ENCODE measurements around the gene ATG16L1. TPM values are rescaled to one million over a fixed set of nuclear protein-coding genes. Genes with fewer than 3 reads are reported as not detected.

The ATG16L1 gene
- total and polyA plus RNA-seq, 2 donors (not counting 3 experiments of a cell fraction or from before 2014, with no cell fraction given), result 18.1 to 29.8 TPM

- H3K9me1 ChIP-seq (replicated peaks; ENCODE audit: control insufficient read depth, extremely low read depth, insufficient read depth, low read length), result no peaks in the 10 kb centered on the region
- POLR2A ChIA-PET, result no interaction called here
- no peaks in the 10 kb centered on the region for H4K20me1 ChIP-seq (replicated peaks; ENCODE audit: control insufficient read depth, extremely low read depth, insufficient read depth, low read length)
- intact Hi-C loops (cut with micrococcal nuclease), result no loop called here
- TF ChIP-seq POLR2AphosphoS5 (IDR thresholded peaks at IDR 0.05; ENCODE audit: insufficient read depth, low read depth, low read length), result no peak
- no peak overlapping the region for H3K27ac ChIP-seq (ENCODE audit: insufficient read depth, low read depth, low read length)
- BruUV-seq (replicated peaks), result no TSS peak
- dilution Hi-C loops (cut with MboI; ENCODE audit: extremely low pct_ligation_motif_present, low sequenced_read_pairs), result no loop called here
- DNase-seq (ENCODE audit: low read depth, low spot score) (no peak), FAIRE-seq (no peak)
- H3K9me3 ChIP-seq (replicated peaks; ENCODE audit: control insufficient read depth, insufficient read depth, low read length), result no peaks in the 10 kb centered on the region
- H3K36me3 ChIP-seq (ENCODE audit: control insufficient read depth in 2 of 2, extremely low read depth in 1 of 2, insufficient read depth in 2 of 2, low read length in 2 of 2), result no peaks in the 10 kb centered on the region
- H3K4me2 ChIP-seq (ENCODE audit: insufficient read depth, low read length), result no peak overlapping the region
- H2AFZ ChIP-seq (ENCODE audit: low read depth, low read length), result no peak overlapping the region
- peaks cover 0 to 7% of the 10 kb centered on the region in 2 experiments for H3K27me3 ChIP-seq (ENCODE audit: control insufficient read depth in 2 of 2, insufficient read depth in 2 of 2, low read length in 2 of 2)
- H3K9ac ChIP-seq (replicated peaks; ENCODE audit: extremely low read depth, insufficient read depth, low read length), result no peak overlapping the region
- no peak overlapping the region for H3K4me3 ChIP-seq (replicated peaks in 1 of 3; ENCODE audit: insufficient read depth in 1 of 3, low read depth in 1 of 3, low read length in 3 of 3)
- CTCF ChIA-PET, result no interaction called here
- H3K79me2 ChIP-seq (ENCODE audit: control insufficient read depth, insufficient read depth, low read length), result no peaks in the 10 kb centered on the region
- no peaks in the 10 kb centered on the region for H3K4me1 ChIP-seq (ENCODE audit: control insufficient read depth, extremely low read depth, insufficient read depth, low read length)
Measured at GRCh38 chr2:233225230-233226068, 26.0 kb upstream of the ATG16L1 start.

GRCh38 chr2:233226511-233227031, 24.9 kb upstream of the ATG16L1 start:
- H3K79me2 ChIP-seq (ENCODE audit: control insufficient read depth, insufficient read depth, low read length), result no peaks in the 10 kb centered on the region
- DNase-seq (ENCODE audit: low read depth, low spot score), result no peak
- no peak overlapping the region for H3K4me2 ChIP-seq (ENCODE audit: insufficient read depth, low read length)
- TF ChIP-seq FOS (IDR thresholded peaks at IDR 0.05; ENCODE audit: borderline replicate concordance, insufficient read depth, low read length), result no peak
- no peak for TF ChIP-seq CTCF (IDR thresholded peaks at IDR 0.05; ENCODE audit: extremely low read depth in 1 of 2, insufficient read depth in 1 of 2, low read depth in 1 of 2, low read length in 2 of 2)
- TF ChIP-seq JUN (IDR thresholded peaks at IDR 0.05; ENCODE audit: borderline replicate concordance, insufficient read depth, insufficient read length, low read depth), result no peak
- no peak for TF ChIP-seq EZH2 (IDR thresholded peaks at IDR 0.05; ENCODE audit: borderline replicate concordance, low read depth, low read length, severe bottlenecking)
- no peak for TF ChIP-seq POLR2AphosphoS5 (IDR thresholded peaks at IDR 0.05; ENCODE audit: insufficient read depth, low read depth, low read length)
- TF ChIP-seq, protein P1, sequence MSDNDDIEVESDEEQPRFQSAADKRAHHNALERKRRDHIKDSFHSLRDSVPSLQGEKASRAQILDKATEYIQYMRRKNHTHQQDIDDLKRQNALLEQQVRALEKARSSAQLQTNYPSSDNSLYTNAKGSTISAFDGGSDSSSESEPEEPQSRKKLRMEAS (IDR thresholded peaks at IDR 0.05; ENCODE audit: insufficient read depth, insufficient read length), result no peak
- no peak for TF ChIP-seq GATA2 (IDR thresholded peaks at IDR 0.05; ENCODE audit: insufficient read depth, insufficient read length, low read depth, low read length)
- TF ChIP-seq MYC (IDR thresholded peaks at IDR 0.05; ENCODE audit: low read depth, low read length), result no peak
- TF ChIP-seq POLR2A (IDR thresholded peaks at IDR 0.05; ENCODE audit: low read depth, low read length), result no peak
- ChIA-PET POLR2A (no interaction called here), CTCF (no interaction called here)
- FAIRE-seq, result no peak
- BruUV-seq (replicated peaks), result no TSS peak
- dilution Hi-C loops (cut with MboI; ENCODE audit: extremely low pct_ligation_motif_present, low sequenced_read_pairs) (no loop called here), intact Hi-C loops (cut with micrococcal nuclease) (no loop called here)
- H3K36me3 ChIP-seq (ENCODE audit: control insufficient read depth in 2 of 2, extremely low read depth in 1 of 2, insufficient read depth in 2 of 2, low read length in 2 of 2), result no peaks in the 10 kb centered on the region
- H4K20me1 ChIP-seq (replicated peaks; ENCODE audit: control insufficient read depth, extremely low read depth, insufficient read depth, low read length), result no peaks in the 10 kb centered on the region
- no peaks in the 10 kb centered on the region for H3K4me1 ChIP-seq (ENCODE audit: control insufficient read depth, extremely low read depth, insufficient read depth, low read length)
- no peaks in the 10 kb centered on the region for H3K9me1 ChIP-seq (replicated peaks; ENCODE audit: control insufficient read depth, extremely low read depth, insufficient read depth, low read length)
- no peak overlapping the region for H3K4me3 ChIP-seq (replicated peaks in 1 of 3; ENCODE audit: insufficient read depth in 1 of 3, low read depth in 1 of 3, low read length in 3 of 3)
- peaks cover 0 to 7% of the 10 kb centered on the region in 2 experiments for H3K27me3 ChIP-seq (ENCODE audit: control insufficient read depth in 2 of 2, insufficient read depth in 2 of 2, low read length in 2 of 2)
- no peak overlapping the region for H3K27ac ChIP-seq (ENCODE audit: insufficient read depth, low read depth, low read length)
- no peaks in the 10 kb centered on the region for H3K9me3 ChIP-seq (replicated peaks; ENCODE audit: control insufficient read depth, insufficient read depth, low read length)
- H2AFZ ChIP-seq (ENCODE audit: low read depth, low read length), result no peak overlapping the region
- H3K9ac ChIP-seq (replicated peaks; ENCODE audit: extremely low read depth, insufficient read depth, low read length), result no peak overlapping the region
